Activated CD4-positive, alpha-beta T cell treated with anti-CD3 and anti-CD28 coated beads, Interleukin-2, amount 10 ng/mL, durations not matched to agents 7 days and 5 days (primary cell): ENCODE data around the gene DUOXA2. TPM values are rescaled to one million over a fixed set of nuclear protein-coding genes. Genes with fewer than 3 reads are reported as not detected.
"Not testable (repeated sequence)": the region's sequence is repeated elsewhere in the genome, so short reads cannot be mapped to it uniquely, and the experiment has no call there.

Source experiments
- CTCF ChIA-PET: fragments of 350-600 bp; sonication (Branson Sonifier 250); formaldehyde crosslinking; loops from one replicate; lab custom pipeline; 2021; ENCODE audit warnings: antibody characterized with exemption; lab: Charles Lee
- POLR2A ChIA-PET: fragments of 350-600 bp; sonication (Branson Sonifier 250); formaldehyde crosslinking; loops from one replicate; lab custom pipeline; 2021; ENCODE audit warnings: antibody characterized with exemption; lab: Charles Lee
- DNase-seq: peaks from one replicate; pipeline ENCODE4 v3.0.0-alpha.2; 2020
- H3K27ac Mint-ChIP-seq: one replicate; pipeline ENCODE4 v1.8.0; 2021; ENCODE audit warnings: mild to moderate bottlenecking, moderate library complexity, mixed read lengths
- H3K27me3 Mint-ChIP-seq: one replicate; pipeline ENCODE4 v1.8.0; 2021; ENCODE audit warnings: mixed read lengths
- H3K36me3 Mint-ChIP-seq: one replicate; pipeline ENCODE4 v1.8.0; 2021; ENCODE audit warnings: low read depth, mixed read lengths
- H3K4me1 Mint-ChIP-seq: one replicate; pipeline ENCODE4 v1.8.0; 2021; ENCODE audit warnings: mixed read lengths
- H3K4me3 Mint-ChIP-seq: one replicate; pipeline ENCODE4 v1.8.0; 2021; ENCODE audit warnings: mild to moderate bottlenecking, moderate library complexity, mixed read lengths
- H3K9me3 Mint-ChIP-seq: one replicate; pipeline ENCODE4 v1.8.0; 2021; ENCODE audit warnings: mixed read lengths
- total RNA-seq, 2 experiments: library from RNA; stranded (reverse); gene quantifications; one replicate each; pipeline ENCODE4 v1.2.3, GENCODE V29; 2021

DUOXA2 gene
- total RNA-seq, 2 experiments from 2014 or later = not detected

GRCh38 chr15:45126535-45127158 lies 12.5 kb downstream of the DUOXA2 start:
- Mint-ChIP-seq H3K9me3 (no peaks in the 10 kb centered on the region), H3K27me3 (peaks cover 72% of the 10 kb centered on the region), H3K36me3 (no peaks in the 10 kb centered on the region), H3K27ac (no peak overlapping the region), H3K4me1 (peaks cover 7% of the 10 kb centered on the region), H3K4me3 (no peak overlapping the region)
- peak; percentile 45 for DNase-seq
- ChIA-PET CTCF (interaction anchor here (1.1 to 1.8 kb wide), 3 partner anchors 9 to 17 kb away, joined by 3 to 9 read pairs (median 3); no protein-coding TSS in a partner anchor), POLR2A (no interaction called here)

- Mint-ChIP-seq H3K36me3 (no peaks in the 10 kb centered on the region), H3K27me3 (peaks cover 83% of the 10 kb centered on the region), H3K4me1 (peaks cover 7% of the 10 kb centered on the region), H3K4me3 (no peak overlapping the region), H3K9me3 (no peaks in the 10 kb centered on the region), H3K27ac (no peak overlapping the region)
- POLR2A ChIA-PET = no interaction called here
- CTCF ChIA-PET = interaction anchor here (1.2 kb wide), 1 partner anchor 11 kb away, joined by 3 read pairs; no protein-coding TSS in a partner anchor
- no peak for DNase-seq
These were observed 15.0 kb downstream of the DUOXA2 start for GRCh38 chr15:45128971-45129639.

- DNase-seq = peak; percentile 30
- Mint-ChIP-seq H3K27ac (no peak within 1 kb of the TSS), H3K27me3 (peaks cover 85% of the 10 kb centered on the region), H3K4me1 (peaks cover 9% of the 10 kb centered on the region), H3K36me3 (no peaks in the 10 kb centered on the region), H3K9me3 (no peaks in the 10 kb centered on the region), H3K4me3 (no peak within 1 kb of the TSS)
- ChIA-PET CTCF (interaction anchor here (2.7 kb wide), 1 partner anchor 12 kb away, joined by 18 read pairs; no protein-coding TSS in a partner anchor), POLR2A (no interaction called here)
These were observed 15.6 kb downstream of the DUOXA2 start, which contains the start of the genes DUOX1 and DUOXA1 for GRCh38 chr15:45129651-45130129. Gene DUOX1 (plus strand): TSS chr15:45129994. CDS start chr15:45131967, 1,973 bp downstream. Gene DUOXA1 (minus strand): TSS chr15:45129879. CDS start chr15:45123014, 6,865 bp downstream.

- no peak overlapping the region for H3K4me3 Mint-ChIP-seq
- peaks cover 12% of the 10 kb centered on the region for H3K4me1 Mint-ChIP-seq
- H3K27ac Mint-ChIP-seq = no peak overlapping the region
- H3K9me3 Mint-ChIP-seq = no peaks in the 10 kb centered on the region
- no peaks in the 10 kb centered on the region for H3K36me3 Mint-ChIP-seq
- ChIA-PET POLR2A (no interaction called here), CTCF (interaction anchor here (1.1 to 2.7 kb wide), 2 partner anchors 12 to 277 kb away, joined by 4 to 18 read pairs; no protein-coding TSS in a partner anchor)
- no peak for DNase-seq
- peaks cover 81% of the 10 kb centered on the region for H3K27me3 Mint-ChIP-seq
These were observed 16.3 kb downstream of the DUOXA2 start for GRCh38 chr15:45130291-45131000.

GRCh38 chr15:45131510-45131909 lies 17.4 kb downstream of the DUOXA2 start:
- H3K27ac Mint-ChIP-seq = no peak overlapping the region
- CTCF ChIA-PET = interaction anchor here (0.6 to 2.7 kb wide), 4 partner anchors 13 to 1623 kb away, joined by 3 to 18 read pairs (median 3); no protein-coding TSS in a partner anchor
- no peak overlapping the region for H3K4me3 Mint-ChIP-seq
- peaks cover 77% of the 10 kb centered on the region for H3K27me3 Mint-ChIP-seq
- H3K36me3 Mint-ChIP-seq = no peaks in the 10 kb centered on the region
- no peaks in the 10 kb centered on the region for H3K9me3 Mint-ChIP-seq
- no peak for DNase-seq
- H3K4me1 Mint-ChIP-seq = peaks cover 17% of the 10 kb centered on the region
- POLR2A ChIA-PET = no interaction called here

- no peaks in the 10 kb centered on the region for H3K9me3 Mint-ChIP-seq
- H3K27me3 Mint-ChIP-seq = peaks cover 71% of the 10 kb centered on the region
- DNase-seq = no peak
- CTCF ChIA-PET = interaction anchor here (1.3 kb wide), 1 partner anchor 67 kb away, joined by 3 read pairs; no protein-coding TSS in a partner anchor
- peaks cover 18% of the 10 kb centered on the region for H3K4me1 Mint-ChIP-seq
- no peak overlapping the region for H3K4me3 Mint-ChIP-seq
- no peaks in the 10 kb centered on the region for H3K36me3 Mint-ChIP-seq
- H3K27ac Mint-ChIP-seq = no peak overlapping the region
- POLR2A ChIA-PET = no interaction called here
These were observed 18.9 kb downstream of the DUOXA2 start for GRCh38 chr15:45132844-45133560.

GRCh38 chr15:45133561-45133920 lies 19.4 kb downstream of the DUOXA2 start:
- CTCF ChIA-PET = interaction anchor here (1.3 kb wide), 1 partner anchor 66 kb away, joined by 3 read pairs; no protein-coding TSS in a partner anchor
- POLR2A ChIA-PET = no interaction called here
- no peak overlapping the region for H3K27ac Mint-ChIP-seq
- no peak overlapping the region for H3K4me3 Mint-ChIP-seq
- peaks cover 16% of the 10 kb centered on the region for H3K4me1 Mint-ChIP-seq
- no peaks in the 10 kb centered on the region for H3K36me3 Mint-ChIP-seq
- H3K9me3 Mint-ChIP-seq = no peaks in the 10 kb centered on the region
- peaks cover 66% of the 10 kb centered on the region for H3K27me3 Mint-ChIP-seq
- no peak for DNase-seq

GRCh38 chr15:45134046-45134445 lies 19.9 kb downstream of the DUOXA2 start:
- Mint-ChIP-seq H3K36me3 (no peaks in the 10 kb centered on the region), H3K4me1 (peaks cover 13% of the 10 kb centered on the region), H3K27ac (no peak overlapping the region), H3K27me3 (peaks cover 61% of the 10 kb centered on the region), H3K4me3 (no peak overlapping the region), H3K9me3 (no peaks in the 10 kb centered on the region)
- ChIA-PET CTCF (no interaction called here), POLR2A (no interaction called here)
- DNase-seq = no peak

GRCh38 chr15:45134682-45135604 lies 20.8 kb downstream of the DUOXA2 start:
- Mint-ChIP-seq H3K9me3 (no peaks in the 10 kb centered on the region), H3K4me3 (no peak overlapping the region), H3K4me1 (peaks cover 13% of the 10 kb centered on the region), H3K27ac (no peak overlapping the region), H3K36me3 (no peaks in the 10 kb centered on the region), H3K27me3 (peaks cover 57% of the 10 kb centered on the region)
- DNase-seq = no peak
- ChIA-PET CTCF (interaction anchor here (0.9 to 1.6 kb wide), 3 partner anchors 9 to 30 kb away, joined by 3 to 4 read pairs (median 3); no protein-coding TSS in a partner anchor), POLR2A (no interaction called here)

- CTCF ChIA-PET = interaction anchor here (1.3 to 1.6 kb wide), 2 partner anchors 8 to 18 kb away, joined by 3 to 4 read pairs; no protein-coding TSS in a partner anchor
- H3K27ac Mint-ChIP-seq, DNase-seq, H3K4me3 Mint-ChIP-seq, H3K9me3 Mint-ChIP-seq, POLR2A ChIA-PET, H3K36me3 Mint-ChIP-seq: not testable (repeated sequence)
- Mint-ChIP-seq H3K4me1 (peaks cover 11% of the 10 kb centered on the region), H3K27me3 (peaks cover 49% of the 10 kb centered on the region)
These were observed 21.7 kb downstream of the DUOXA2 start for GRCh38 chr15:45135705-45136377.

- DNase-seq = no peak
- Mint-ChIP-seq H3K36me3 (no peaks in the 10 kb centered on the region), H3K4me1 (peaks cover 11% of the 10 kb centered on the region), H3K27me3 (peaks cover 45% of the 10 kb centered on the region), H3K9me3 (no peaks in the 10 kb centered on the region), H3K4me3 (no peak overlapping the region), H3K27ac (no peak overlapping the region)
- POLR2A ChIA-PET = no interaction called here
- CTCF ChIA-PET = interaction anchor here (1.6 kb wide), 1 partner anchor 7 kb away, joined by 4 read pairs; no protein-coding TSS in a partner anchor
These were observed 22.2 kb downstream of the DUOXA2 start for GRCh38 chr15:45136378-45136764.
